HG02938 (cell line): Measurements from ENCODE around the gene TTC13.
A peak's percentile ranks its signal among the peaks of the same experiment; 100 is the strongest.
"Not testable (repeated sequence)": the region's sequence is repeated elsewhere in the genome, so short reads cannot be mapped to it uniquely, and the experiment has no call there.

Experiments
- ATAC-seq: cut with Tn5 transposase; IDR thresholded peaks from one replicate; pipeline ENCODE4 v1.9.1; 2021; ENCODE audit warnings: mild to moderate bottlenecking, moderate library complexity; ENCODE audit not compliant: unreplicated experiment

TTC13 gene

GRCh38 chr1:230978491-230979388 is at the start of gene TTC13, which contains the start of gene ARV1:
Gene TTC13 (minus strand): TSS chr1:230978861. CDS start chr1:230978830, 31 bp downstream.
Gene ARV1 (plus strand): TSS chr1:230979094. CDS start chr1:230979106, 12 bp downstream.
- peak; percentile 91 for ATAC-seq

- ATAC-seq, result no peak
These were observed 49.3 kb upstream of the TTC13 start for GRCh38 chr1:231027971-231028370.

GRCh38 chr1:231027136-231027925 is 48.7 kb upstream of the TTC13 start:
- no peak for ATAC-seq

- no peak for ATAC-seq
These were observed 47.9 kb upstream of the TTC13 start for GRCh38 chr1:231026576-231026975.

- ATAC-seq, result no peak
These were observed 44.5 kb upstream of the TTC13 start for GRCh38 chr1:231023150-231023549.

- not testable (repeated sequence) for ATAC-seq
These were observed 43.9 kb upstream of the TTC13 start for GRCh38 chr1:231022543-231022942.

- ATAC-seq, result no peak
These were observed 42.9 kb upstream of the TTC13 start for GRCh38 chr1:231021540-231022031.

- no peak for ATAC-seq
These were observed 42.2 kb upstream of the TTC13 start for GRCh38 chr1:231020816-231021215.

- ATAC-seq, result no peak
These were observed 41.5 kb upstream of the TTC13 start for GRCh38 chr1:231020139-231020601.

GRCh38 chr1:231019711-231020110 is 41.0 kb upstream of the TTC13 start:
- ATAC-seq, result no peak

- no peak for ATAC-seq
These were observed 38.3 kb upstream of the TTC13 start for GRCh38 chr1:231016966-231017365.

- no peak for ATAC-seq
These were observed 37.6 kb upstream of the TTC13 start for GRCh38 chr1:231016234-231016633.

GRCh38 chr1:231013391-231014015 is 34.8 kb upstream of the TTC13 start:
- ATAC-seq, result no peak

- ATAC-seq, result no peak
These were observed 33.3 kb upstream of the TTC13 start for GRCh38 chr1:231011963-231012362.

- ATAC-seq, result no peak
These were observed 32.7 kb upstream of the TTC13 start for GRCh38 chr1:231011360-231011759.

- ATAC-seq, result not testable (repeated sequence)
These were observed 28.9 kb upstream of the TTC13 start for GRCh38 chr1:231007535-231007934.

- ATAC-seq, result no peak
These were observed 23.2 kb upstream of the TTC13 start for GRCh38 chr1:231001892-231002291.

GRCh38 chr1:231000639-231001038 is 22.0 kb upstream of the TTC13 start:
- ATAC-seq, result no peak

GRCh38 chr1:231000201-231000600 is 21.5 kb upstream of the TTC13 start:
- ATAC-seq, result no peak

GRCh38 chr1:230994860-230995259 is 16.2 kb upstream of the TTC13 start:
- no peak for ATAC-seq
